HG02623 (cell line): ENCODE measurements around the gene RASAL3.
"Not testable (repeated sequence)": the region's sequence is repeated elsewhere in the genome, so short reads cannot be mapped to it uniquely, and the experiment has no call there.

Experiments
- ATAC-seq: cut with Tn5 transposase; IDR thresholded peaks from one replicate; pipeline ENCODE4 v1.9.1; 2021; ENCODE audit warnings: moderate library complexity; ENCODE audit not compliant: unreplicated experiment

Gene RASAL3

GRCh38 chr19:15475169-15475568, 10.8 kb upstream of the RASAL3 start:
- no peak for ATAC-seq

- not testable (repeated sequence) for ATAC-seq
These were observed 9.5 kb upstream of the RASAL3 start for GRCh38 chr19:15473821-15474220.

GRCh38 chr19:15471639-15472101, 7.3 kb upstream of the RASAL3 start:
- ATAC-seq: no peak

- no peak for ATAC-seq
These were observed 5.4 kb upstream of the RASAL3 start for GRCh38 chr19:15469513-15470297.

- ATAC-seq: no peak
These were observed 4.5 kb upstream of the RASAL3 start for GRCh38 chr19:15468675-15469512.

- no peak for ATAC-seq
These were observed 3.4 kb upstream of the RASAL3 start for GRCh38 chr19:15467734-15468214.

- no peak for ATAC-seq
These were observed 2.7 kb upstream of the RASAL3 start for GRCh38 chr19:15466851-15467733.

GRCh38 chr19:15463861-15464371, 428 bp downstream of the RASAL3 start:
- no peak for ATAC-seq

GRCh38 chr19:15461694-15462093, 2.6 kb downstream of the RASAL3 start:
- ATAC-seq: no peak

- no peak for ATAC-seq
These were observed 6.5 kb downstream of the RASAL3 start for GRCh38 chr19:15457701-15458484.

- ATAC-seq: no peak
These were observed 7.3 kb downstream of the RASAL3 start for GRCh38 chr19:15456871-15457700.

GRCh38 chr19:15456441-15456840, 7.9 kb downstream of the RASAL3 start:
- no peak for ATAC-seq

- ATAC-seq: no peak
These were observed 8.3 kb downstream of the RASAL3 start for GRCh38 chr19:15455996-15456395.

GRCh38 chr19:15453906-15454860, 10.2 kb downstream of the RASAL3 start:
- ATAC-seq: no peak

GRCh38 chr19:15453091-15453578, 11.2 kb downstream of the RASAL3 start:
- no peak for ATAC-seq

GRCh38 chr19:15452111-15453047, 12.0 kb downstream of the RASAL3 start:
- ATAC-seq: no peak

- ATAC-seq: no peak
These were observed 13.8 kb downstream of the RASAL3 start for GRCh38 chr19:15450528-15450890.
